IMR-90 (cell line): ENCODE results near the gene BTD. TPM values are rescaled to one million over a fixed set of nuclear protein-coding genes. Genes with fewer than 3 reads are reported as not detected.

Experiments used
- ATAC-seq: fragments of 200-7000 bp; cut with Tn5 transposase; 2 replicates; pipeline ENCODE4 v1.9.1; 2020; ENCODE audit warnings: low read depth, mild to moderate bottlenecking, moderate library complexity
- BruUV-seq: library from RNA; stranded (reverse); fragments of 400-500 nt; replicated peaks from 2 replicates; lab custom pipeline; 2021; lab: Mats Ljungman, UMichigan
- CTCF ChIA-PET: fragments of 300-600 bp; formaldehyde crosslinking; extraction: SDS; loops from one replicate; lab custom pipeline; 2021; ENCODE audit warnings: antibody characterized with exemption; lab: Yijun Ruan, JAX
- POLR2A ChIA-PET: fragments of 300-600 bp; sonication (Branson Sonifier 250); formaldehyde crosslinking; loops from one replicate; lab custom pipeline; 2022; ENCODE audit warnings: antibody characterized with exemption; ENCODE audit not compliant: unreplicated experiment; lab: Charles Lee
- DNase-seq: peaks from one replicate; pipeline ENCODE4 v3.0.0; 2013
- H2AFZ ChIP-seq: replicated peaks from 2 replicates; pipeline ENCODE3; 2013; ENCODE audit warnings: low read length, mild to moderate bottlenecking; ENCODE audit not compliant: poor library complexity
- H2AK5ac ChIP-seq: 2 replicates; pipeline ENCODE4 v1.6.1; 2013; ENCODE audit warnings: low read depth, low read length, inconsistent platforms
- H2AK9ac ChIP-seq: replicated peaks from 2 replicates; pipeline ENCODE3; 2013; ENCODE audit warnings: mild to moderate bottlenecking, low read depth, low read length, moderate library complexity; ENCODE audit not compliant: poor library complexity
- H2BK120ac ChIP-seq: 2 replicates; pipeline ENCODE4 v1.6.1; 2013; ENCODE audit warnings: low read depth, low read length, inconsistent platforms
- H2BK15ac ChIP-seq: 3 replicates; pipeline ENCODE4 v1.6.1; 2013; ENCODE audit warnings: low read depth, low read length, inconsistent platforms
- H2BK20ac ChIP-seq: 2 replicates; pipeline ENCODE4 v1.6.1; 2013; ENCODE audit warnings: low read depth, mild to moderate bottlenecking, inconsistent platforms, low read length, moderate library complexity
- H2BK5ac ChIP-seq: 2 replicates; pipeline ENCODE4 v1.6.1; 2013; ENCODE audit warnings: mild to moderate bottlenecking, low read depth, low read length, inconsistent platforms; ENCODE audit not compliant: poor library complexity, severe bottlenecking
- H3K14ac ChIP-seq: replicated peaks from 2 replicates; pipeline ENCODE4 v1.6.1; 2013; ENCODE audit warnings: low read depth, low read length, inconsistent platforms
- H3K18ac ChIP-seq: 2 replicates; pipeline ENCODE4 v1.6.1; 2013; ENCODE audit warnings: low read depth, low read length, control low read depth
- H3K23ac ChIP-seq: 2 replicates; pipeline ENCODE4 v1.6.1; 2013; ENCODE audit warnings: low read depth, low read length, inconsistent platforms
- H3K27ac ChIP-seq: 2 replicates; pipeline ENCODE4 v1.5.1; 2013; ENCODE audit warnings: mild to moderate bottlenecking, control low read depth, low read length; ENCODE audit not compliant: insufficient read depth
- H3K27me3 ChIP-seq: 2 replicates; pipeline ENCODE4 v1.6.1; 2013; ENCODE audit warnings: low read length; ENCODE audit not compliant: control insufficient read depth, insufficient read depth
- H3K36me3 ChIP-seq: 2 replicates; pipeline ENCODE4 v1.6.1; 2013; ENCODE audit warnings: low read length, mixed read lengths; ENCODE audit not compliant: control insufficient read depth, insufficient read depth
- H3K4ac ChIP-seq: 2 replicates; pipeline ENCODE4 v1.6.1; 2013; ENCODE audit warnings: low read depth, low read length, inconsistent platforms
- H3K4me1 ChIP-seq: 2 replicates; pipeline ENCODE4 v1.6.1; 2013; ENCODE audit warnings: low read length, mixed read lengths; ENCODE audit not compliant: control insufficient read depth, insufficient read depth
- H3K4me2 ChIP-seq: 2 replicates; pipeline ENCODE4 v1.6.1; 2013; ENCODE audit warnings: low read depth, mild to moderate bottlenecking, control low read depth, low read length, moderate library complexity
- H3K4me3 ChIP-seq: 2 replicates; pipeline ENCODE4 v1.5.1; 2013; ENCODE audit warnings: low read depth, mild to moderate bottlenecking, control low read depth, low read length, moderate library complexity; ENCODE audit not compliant: insufficient read depth
- H3K56ac ChIP-seq: 2 replicates; pipeline ENCODE4 v1.6.1; 2013; ENCODE audit warnings: low read length, inconsistent platforms; ENCODE audit not compliant: insufficient read depth; ENCODE audit errors: extremely low read depth
- H3K79me1 ChIP-seq, 2 experiments: 2 replicates each; pipeline ENCODE4 v1.6.1; 2013; ENCODE audit warnings: low read length in 2 of 2, inconsistent platforms in 1 of 2, low read depth in 1 of 2
- H3K9ac ChIP-seq: 2 replicates; pipeline ENCODE4 v1.6.1; 2013; ENCODE audit warnings: low read depth, low read length, control low read depth
- H3K9me1 ChIP-seq: 2 replicates; pipeline ENCODE4 v1.6.1; 2013; ENCODE audit warnings: low read length, inconsistent platforms; ENCODE audit not compliant: insufficient read depth
- H3K9me3 ChIP-seq: 2 replicates; pipeline ENCODE4 v1.6.1; 2013; ENCODE audit warnings: low read length; ENCODE audit not compliant: control insufficient read depth, insufficient read depth
- H4K20me1 ChIP-seq: 2 replicates; pipeline ENCODE4 v1.6.1; 2013; ENCODE audit warnings: low read length, inconsistent platforms; ENCODE audit not compliant: insufficient read depth
- H4K5ac ChIP-seq: 2 replicates; pipeline ENCODE4 v1.6.1; 2013; ENCODE audit warnings: mild to moderate bottlenecking, low read depth, low read length, control low read depth
- H4K8ac ChIP-seq, 2 experiments: 2 replicates each; pipeline ENCODE4 v1.6.1; 2013; ENCODE audit warnings: low read depth in 2 of 2, low read length in 2 of 2, control low read depth in 1 of 2, inconsistent platforms in 1 of 2
- H4K91ac ChIP-seq: 2 replicates; pipeline ENCODE4 v1.6.1; 2013; ENCODE audit warnings: low read depth, low read length, inconsistent platforms; ENCODE audit not compliant: insufficient read depth
- BHLHE40 ChIP-seq: fragments of 150-350 bp; IDR thresholded peaks from 2 replicates; pipeline ENCODE4 v1.6.1; 2016; ENCODE audit warnings: mild to moderate bottlenecking, low read depth, low read length
- CEBPB ChIP-seq: IDR thresholded peaks from 2 replicates; pipeline ENCODE4 v1.6.1; 2012; ENCODE audit warnings: low read depth, low read length, improper control_type of control experiment
- CHD1 ChIP-seq: IDR thresholded peaks from 2 replicates; pipeline ENCODE4 v1.6.1; 2012; ENCODE audit warnings: low read depth, low read length, improper control_type of control experiment
- CTCF ChIP-seq: conservative IDR thresholded peaks from 2 replicates; pipeline ENCODE4 v1.5.1; 2012; ENCODE audit warnings: mild to moderate bottlenecking, low read depth, low read length, improper control_type of control experiment
- MAFK ChIP-seq: IDR thresholded peaks from 2 replicates; pipeline ENCODE4 v1.6.1; 2012; ENCODE audit warnings: low read depth, low read length, improper control_type of control experiment
- MAZ ChIP-seq: IDR thresholded peaks from 2 replicates; pipeline ENCODE4 v1.6.1; 2012; ENCODE audit warnings: low read depth, mild to moderate bottlenecking, low read length, improper control_type of control experiment, moderate library complexity, borderline replicate concordance
- MXI1 ChIP-seq: IDR thresholded peaks from 2 replicates; pipeline ENCODE4 v1.6.1; 2012; ENCODE audit warnings: low read depth, mild to moderate bottlenecking, low read length, moderate library complexity, borderline replicate concordance
- NFE2L2 ChIP-seq: fragments of 150-350 bp; IDR thresholded peaks from 2 replicates; pipeline ENCODE4 v1.6.1; 2016; ENCODE audit warnings: low read depth, mild to moderate bottlenecking, low read length
- POLR2A ChIP-seq: IDR thresholded peaks from 2 replicates; pipeline ENCODE4 v1.6.1; 2012; ENCODE audit warnings: mild to moderate bottlenecking, low read depth, low read length
- RAD21 ChIP-seq: IDR thresholded peaks from 2 replicates; pipeline ENCODE4 v1.6.1; 2012; ENCODE audit warnings: low read length, improper control_type of control experiment
- RCOR1 ChIP-seq: IDR thresholded peaks from 2 replicates; pipeline ENCODE4 v1.6.1; 2012; ENCODE audit warnings: mild to moderate bottlenecking, low read length, improper control_type of control experiment; ENCODE audit not compliant: insufficient replicate concordance
- SMC3 ChIP-seq: fragments of 150-350 bp; IDR thresholded peaks from 2 replicates; pipeline ENCODE4 v1.6.1; 2016; ENCODE audit warnings: low read depth, mild to moderate bottlenecking, antibody characterized with exemption, low read length, moderate library complexity
- USF2 ChIP-seq: fragments of 150-350 bp; IDR thresholded peaks from 2 replicates; pipeline ENCODE4 v1.6.1; 2017; ENCODE audit warnings: mild to moderate bottlenecking, antibody characterized with exemption, low read length, low read depth
- WGBS, 2 experiments: methylation state at CpG; one replicate each; pipeline versions ENCODE4 v1.1.5 to v1.1.7; 2013; ENCODE audit warnings: missing lambda C conversion rate in 2 of 2; ENCODE audit not compliant: insufficient read length in 1 of 2; ENCODE audit errors: extremely low coverage in 2 of 2; 5-methylcytosine and 5-hydroxymethylcytosine counted together
- dilution Hi-C: fragments of 300-500 bp; cut with HindIII; formaldehyde crosslinking; loops from one replicate; pipeline ENCODE4 v1.14.3; 2018; ENCODE audit warnings: low sequenced_read_pairs; ENCODE audit not compliant: unreplicated experiment
- in situ Hi-C: fragments of 300-500 bp; cut with MboI; formaldehyde crosslinking; loops from 3 replicates; pipeline ENCODE4 v1.14.3; 2019; ENCODE audit warnings: low sequenced_read_pairs, inconsistent platforms, mixed read lengths
- intact Hi-C: fragments of 100-400 bp; cut with micrococcal nuclease; formaldehyde crosslinking; loops from 2 replicates; pipeline ENCODE4 v1.10.0; 2022
- polyA plus RNA-seq, 3 experiments: library from polyadenylated mRNA; depleted of rRNA; stranded (reverse); fragments of >200 nt; gene quantifications; 2 replicates each; pipeline ENCODE4 v1.2.3, GENCODE V29; 2012; ENCODE audit warnings: low replicate concordance in 1 of 3
- total RNA-seq: library from RNA; depleted of rRNA; stranded (reverse); fragments of >200 nt; gene quantifications from 2 replicates; pipeline ENCODE4 v1.2.3, GENCODE V29; 2012

Gene BTD
- total and polyA plus RNA-seq, 2 of the 4 experiments (the other 2 are of a cell fraction), result 14.8 to 21.1 TPM

- in situ Hi-C loops, result loop anchor here (10.0 to 25.0 kb wide), 3 partner anchors 158 to 590 kb away; no protein-coding TSS in a partner anchor
- 0% methylated on average over 3 of the region's 13 CpGs; no CpG with 5 or more reads in 1 of the 2 experiments for WGBS, 2 experiments
- DNase-seq, result peak; percentile 100
- peak overlapping the region; percentile 38 to 73 for H4K8ac ChIP-seq
- 0 out of 2 replicates have a peak, but pooled peaks cover 3% of the 10 kb centered on the region for H4K20me1 ChIP-seq
- ChIA-PET CTCF (no interaction called here), POLR2A (interaction anchor here (0.5 kb wide), 1 partner anchor 152 kb away, joined by 4 read pairs; no protein-coding TSS in a partner anchor)
- no TSS peak for BruUV-seq
- peak overlapping the region; percentile 63 for H2AFZ ChIP-seq
- peak overlapping the region; percentile 85 for H4K91ac ChIP-seq
- no peaks in the 10 kb centered on the region for H3K27me3 ChIP-seq
- H3K9me1 ChIP-seq, result peaks cover 32% of the 10 kb centered on the region
- intact Hi-C loops, result loop anchor here (1.0 kb wide), 3 partner anchors 11 to 46 kb away; partner anchors contain the start of genes BTD and HACL1
- dilution Hi-C loops, result no loop called here
- peak overlapping the region; percentile 63 for H4K5ac ChIP-seq
- peak overlapping the region; percentile 65; the same call in 2 of the 3 replicates for H2BK15ac ChIP-seq
- peak overlapping the region; percentile 88 for H2BK20ac ChIP-seq
- no peaks in the 10 kb centered on the region for H3K9me3 ChIP-seq
- peaks cover 22% of the 10 kb centered on the region for H3K4me1 ChIP-seq
- H3K18ac ChIP-seq, result peak overlapping the region; percentile 62
- H3K9ac ChIP-seq, result peak overlapping the region; percentile 36
- H3K14ac ChIP-seq, result peak overlapping the region; percentile 68
- peaks cover 5 to 23% of the 10 kb centered on the region in 2 experiments for H3K79me1 ChIP-seq
- H3K4me2 ChIP-seq, result peak overlapping the region; percentile 80
- H2BK120ac ChIP-seq, result peak overlapping the region; percentile 99
- no peaks in the 10 kb centered on the region for H3K36me3 ChIP-seq
- H3K23ac ChIP-seq, result 0 out of 2 replicates have a peak overlapping the region, but pooled peaks have one; percentile 51
- H3K4me3 ChIP-seq, result peak overlapping the region; percentile 18; the same call in 1 of the 2 replicates
- peak; percentile 88 for ATAC-seq
- H3K27ac ChIP-seq, result peak overlapping the region; percentile 89
- H3K56ac ChIP-seq, result peak overlapping the region; percentile 89
- peak overlapping the region; percentile 71 for H2AK5ac ChIP-seq
- H3K4ac ChIP-seq, result peak overlapping the region; percentile 89
- peak overlapping the region; percentile 59 for H2AK9ac ChIP-seq
- H2BK5ac ChIP-seq, result peak overlapping the region; percentile 97
- TF ChIP-seq MAFK (peak; percentile 74), BHLHE40 (peak; percentile 19), MXI1 (peak; percentile 72; the same call in 1 of the 2 replicates), RAD21 (no peak; the same call in 1 of the 2 replicates), SMC3 (no peak), CEBPB (0 out of 2 replicates have a peak, but pooled peaks have one; percentile 22), NFE2L2 (peak; percentile 71; the same call in 1 of the 2 replicates), CTCF (no peak), USF2 (no peak), CHD1 (no peak), MAZ (peak; percentile 76; the same call in 1 of the 2 replicates), RCOR1 (no peak), POLR2A (peak; percentile 68)
Measured at GRCh38 chr3:15646851-15647511, 45.4 kb downstream of the BTD start.
